Hematopoietic multipotent progenitor cell treated with erythropoietin and hydrocortisone succinate and interleukin-3 and kit ligand, for 8 days (in vitro differentiated cells): ENCODE data around the gene LMTK3.
"Not testable (repeated sequence)": the region's sequence is repeated elsewhere in the genome, so short reads cannot be mapped to it uniquely, and the experiment has no call there.

Source experiments
- DNase-seq: peaks from one replicate; pipeline ENCODE4 v3.0.0-alpha.2; 2015

LMTK3 gene

GRCh38 chr19:48507911-48508439, 3.7 kb downstream of the LMTK3 start:
- no peak for DNase-seq

- peak; percentile 77 for DNase-seq
These were observed 5.4 kb downstream of the LMTK3 start for GRCh38 chr19:48506138-48506733.

DNA sequence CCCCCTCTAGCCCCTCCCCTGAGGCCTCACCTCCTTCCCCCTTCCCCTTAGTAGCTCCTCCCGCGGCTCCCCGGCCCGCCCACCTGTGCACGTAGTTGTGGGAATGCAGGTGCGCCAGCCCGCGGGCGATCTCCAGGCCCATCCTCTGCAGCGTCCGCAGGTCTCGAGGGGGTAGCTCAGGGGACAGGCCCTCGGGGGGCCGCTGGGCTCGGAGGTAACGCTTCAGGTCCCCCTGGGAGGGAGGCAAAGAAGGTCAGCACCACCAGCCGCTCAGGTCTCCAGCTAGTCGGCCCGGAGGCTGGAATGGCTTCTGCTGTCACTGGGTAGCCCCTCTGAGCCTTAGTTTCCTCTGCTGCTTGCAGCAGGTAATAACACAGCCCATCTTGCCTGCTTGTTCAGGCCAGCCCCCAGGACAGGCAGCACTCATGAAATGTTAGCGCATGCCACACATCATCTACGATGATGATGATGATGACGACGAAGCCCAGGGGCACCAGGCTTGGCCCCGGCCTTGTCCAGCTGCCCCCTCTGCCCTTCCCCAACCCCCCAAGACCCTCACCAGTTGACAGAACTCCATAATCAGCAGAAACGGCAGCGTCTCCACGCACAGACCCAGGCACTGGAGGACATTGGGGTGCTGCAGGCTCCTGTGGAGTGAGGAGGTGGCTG, 9.2 kb downstream of the LMTK3 start:
- no peak for DNase-seq

DNA sequence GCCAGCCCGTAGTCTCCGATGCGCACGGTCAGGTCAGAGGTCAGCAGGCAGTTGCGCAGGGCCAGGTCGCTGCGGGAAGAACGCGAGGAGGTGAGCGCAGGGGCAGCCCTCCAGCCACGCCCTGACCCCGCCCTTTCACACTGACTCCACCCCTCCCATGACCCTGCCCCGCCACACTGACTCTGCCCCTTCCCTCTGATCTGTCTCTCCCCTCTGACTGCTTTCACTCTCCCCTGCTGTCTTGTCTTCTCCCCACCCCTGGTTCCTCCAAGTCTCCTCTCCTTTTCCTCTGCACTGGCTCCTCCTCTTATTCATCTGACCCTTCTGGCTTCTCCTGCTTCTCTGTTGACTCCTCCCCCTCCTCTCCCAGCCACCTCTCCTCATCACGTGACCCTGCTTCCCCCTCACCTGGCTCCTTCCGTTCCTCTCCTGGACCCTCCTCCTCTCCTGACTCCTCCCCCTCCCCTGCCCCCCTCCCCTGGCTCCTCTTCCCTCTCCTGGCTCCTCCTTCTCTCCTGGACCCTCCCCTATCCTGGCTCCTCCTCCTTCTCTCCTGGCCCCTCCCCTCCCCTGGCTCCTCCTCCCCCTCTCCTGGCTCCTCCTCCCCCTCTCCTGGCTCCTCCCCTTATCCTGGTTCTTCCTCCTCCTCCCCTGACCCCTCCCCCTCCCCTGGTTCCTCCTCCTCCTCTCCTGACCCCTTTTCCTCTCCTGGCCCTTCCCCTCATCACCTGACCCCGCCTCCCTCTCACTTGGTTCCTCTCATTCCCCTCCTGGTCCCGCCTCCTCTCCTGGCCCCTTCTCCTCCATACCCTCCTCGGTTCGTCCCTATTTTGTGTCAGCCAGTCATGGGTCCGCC, 9.9 kb downstream of the LMTK3 start:
- peak; percentile 65 for DNase-seq

DNA sequence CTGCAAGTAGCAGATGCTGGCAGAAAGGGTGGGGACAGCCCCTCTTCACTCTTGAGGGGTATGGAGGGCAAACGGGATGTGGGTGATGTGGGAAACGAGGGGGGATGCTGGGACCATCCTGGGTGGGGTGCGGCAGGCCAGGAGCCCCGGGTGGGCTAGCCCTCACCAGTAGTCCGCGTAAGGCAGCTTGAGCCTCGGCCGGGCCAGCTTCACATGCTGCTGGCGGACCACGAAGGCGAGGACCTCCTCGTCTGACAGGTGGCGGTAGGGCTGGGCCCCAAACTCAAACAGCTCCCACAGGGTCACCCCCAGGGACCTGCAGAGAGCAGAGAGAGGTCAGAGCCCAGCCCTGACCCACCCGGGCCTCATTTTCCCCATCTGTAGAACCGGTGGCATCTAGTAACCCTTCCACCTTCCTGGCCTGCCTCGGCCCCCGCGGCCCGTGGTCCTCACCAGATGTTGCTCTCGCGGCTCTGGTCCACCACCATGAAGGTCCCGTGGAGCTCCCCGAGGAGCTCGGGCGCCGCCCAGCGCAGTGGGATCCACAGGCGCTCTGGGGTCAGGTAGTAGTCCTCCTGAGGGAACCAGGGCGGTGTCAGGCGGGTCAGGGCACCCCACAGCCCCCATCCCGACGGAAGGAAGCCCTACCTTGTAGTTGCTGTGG, 10.7 kb downstream of the LMTK3 start:
- no peak for DNase-seq

GRCh38 chr19:48499316-48500090, 12.1 kb downstream of the LMTK3 start:
- no peak for DNase-seq

DNA sequence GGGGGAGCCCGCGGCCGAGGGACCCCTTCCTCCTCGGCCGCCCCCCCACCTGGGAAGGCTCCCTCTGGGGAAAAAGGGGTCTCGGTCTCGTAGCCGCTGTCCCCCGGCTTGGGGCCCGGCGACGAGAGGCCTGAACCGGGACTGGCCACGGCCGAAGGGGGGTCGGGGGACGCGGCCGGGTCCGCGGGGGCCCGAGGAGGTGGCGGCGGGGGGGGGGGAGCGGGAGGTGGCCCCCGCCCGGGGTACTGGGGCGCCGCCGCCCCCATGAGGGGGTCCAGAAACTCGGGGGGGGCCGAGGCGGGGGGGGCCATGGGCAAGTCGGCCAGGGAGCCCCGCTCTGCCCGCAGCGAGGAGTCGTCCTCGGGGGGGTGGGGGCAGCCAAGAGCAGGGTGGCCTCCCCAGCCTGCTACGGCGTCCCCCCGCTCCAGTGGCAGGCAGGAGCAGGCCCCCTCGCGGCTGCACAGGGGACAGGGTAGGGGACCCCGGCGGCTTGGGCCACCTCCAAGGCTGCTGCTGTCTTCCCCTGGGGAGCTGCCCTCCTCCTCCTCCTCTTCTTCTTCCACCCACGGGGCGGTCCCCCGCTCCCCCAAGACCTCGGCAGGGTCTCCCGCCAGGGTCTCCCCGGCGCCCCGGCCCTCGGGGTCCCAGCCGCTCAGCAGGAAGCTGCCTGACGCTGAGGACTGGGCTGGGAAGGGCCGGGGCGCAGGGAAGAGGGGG, 12.9 kb downstream of the LMTK3 start:
- no peak for DNase-seq

DNA sequence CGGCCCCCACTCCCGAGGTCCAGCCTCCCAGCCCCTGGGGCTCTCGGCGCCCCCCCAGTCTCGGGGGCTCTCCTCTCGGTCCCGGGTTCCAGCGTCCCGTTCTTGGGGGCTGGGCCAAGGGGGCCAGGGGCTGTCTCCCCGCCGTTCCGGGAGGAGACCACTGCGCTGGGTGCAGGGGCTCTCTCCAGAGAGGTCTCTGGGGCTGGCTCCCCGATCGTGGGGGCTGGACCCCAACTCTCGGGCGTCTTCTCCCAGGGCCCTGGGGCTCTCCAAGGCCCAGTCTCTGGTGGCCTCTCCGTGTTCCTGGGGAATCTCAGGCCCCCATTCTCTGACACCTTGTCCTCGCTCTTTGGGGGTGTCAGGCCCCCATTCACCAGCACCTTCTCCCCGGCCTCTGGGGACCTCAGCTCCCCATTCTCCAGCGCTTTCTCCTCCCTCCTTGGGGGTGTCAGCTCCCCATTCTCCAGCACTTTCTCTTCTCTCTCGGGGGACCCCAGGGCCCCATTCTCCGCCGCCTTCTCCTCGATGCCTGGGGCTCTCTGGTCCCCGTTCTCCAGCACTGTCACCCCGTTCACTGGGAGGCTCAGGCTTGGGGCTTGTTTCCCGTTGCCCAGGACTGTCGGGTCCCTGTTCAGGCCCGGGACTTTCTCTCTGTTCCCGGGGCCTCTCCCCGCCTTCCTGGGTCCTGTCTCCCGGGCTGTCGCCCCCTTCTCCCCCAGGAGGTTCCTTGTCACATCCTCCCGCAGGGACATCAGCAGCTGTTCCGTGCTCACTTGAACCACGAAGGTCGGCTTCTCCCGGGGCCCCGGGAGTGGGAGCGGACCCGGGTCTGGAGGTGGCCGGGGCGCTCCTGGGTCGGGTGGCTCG, 13.7 kb downstream of the LMTK3 start:
- DNase-seq = no peak

DNA sequence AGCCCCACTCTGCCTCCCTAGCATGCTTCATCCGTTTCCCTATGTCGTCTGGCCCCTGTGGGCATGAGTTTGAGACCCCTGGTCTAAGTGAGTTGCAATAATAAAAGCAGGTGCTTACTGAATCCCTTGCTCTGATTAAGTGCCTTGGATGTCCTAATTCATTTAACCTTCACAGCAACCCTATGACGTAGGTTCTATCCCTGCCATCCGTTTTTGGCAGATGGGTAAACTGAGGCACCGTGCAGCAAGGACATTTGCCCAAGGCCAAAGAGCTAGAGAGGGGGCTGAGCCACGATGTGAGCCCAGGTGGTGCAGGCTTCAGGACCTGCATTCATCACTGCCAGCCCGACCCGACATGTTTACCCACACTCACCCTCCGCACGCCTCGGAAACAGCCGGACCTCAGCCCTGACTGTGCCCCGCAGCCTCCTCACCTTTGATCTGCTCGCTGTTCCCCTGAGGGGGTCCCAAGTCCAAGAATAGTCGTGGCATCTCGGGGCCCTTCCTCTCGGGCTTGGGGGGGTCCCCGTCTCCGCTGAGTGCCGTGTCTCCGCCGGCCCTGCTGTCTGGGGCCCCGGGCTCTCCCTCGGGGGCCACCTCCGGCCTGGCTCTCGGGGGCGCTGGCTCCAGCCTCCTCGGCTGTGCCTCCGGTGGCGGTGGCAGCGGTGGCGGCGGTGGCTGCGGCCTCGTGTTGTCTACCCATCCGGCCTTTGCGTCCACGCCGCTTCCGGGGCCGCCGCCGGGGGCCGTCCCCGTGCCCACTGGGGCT, 14.5 kb downstream of the LMTK3 start:
- DNase-seq = no peak

DNA sequence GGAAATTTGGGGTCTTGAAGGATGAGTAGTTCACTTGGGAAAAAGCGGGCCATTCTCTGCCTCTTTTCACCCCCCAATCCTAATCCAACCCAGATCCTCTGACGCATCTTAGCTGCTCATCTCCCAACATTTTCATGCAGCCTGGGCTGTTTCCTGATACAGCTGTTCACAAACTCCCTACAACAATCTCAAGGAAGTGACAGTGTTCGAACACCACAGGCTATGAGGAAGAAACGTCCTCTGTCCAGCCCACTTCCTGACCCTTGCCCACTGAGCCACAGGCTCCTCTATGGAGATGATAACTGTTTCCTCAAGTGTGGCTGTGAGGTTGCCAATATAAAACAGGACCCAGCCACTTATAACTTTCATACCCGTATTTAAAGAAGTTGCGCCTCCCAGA, 16.2 kb downstream of the LMTK3 start:
- DNase-seq = peak; percentile 31

- no peak for DNase-seq
These were observed 17.8 kb downstream of the LMTK3 start for GRCh38 chr19:48493718-48494401.

DNA sequence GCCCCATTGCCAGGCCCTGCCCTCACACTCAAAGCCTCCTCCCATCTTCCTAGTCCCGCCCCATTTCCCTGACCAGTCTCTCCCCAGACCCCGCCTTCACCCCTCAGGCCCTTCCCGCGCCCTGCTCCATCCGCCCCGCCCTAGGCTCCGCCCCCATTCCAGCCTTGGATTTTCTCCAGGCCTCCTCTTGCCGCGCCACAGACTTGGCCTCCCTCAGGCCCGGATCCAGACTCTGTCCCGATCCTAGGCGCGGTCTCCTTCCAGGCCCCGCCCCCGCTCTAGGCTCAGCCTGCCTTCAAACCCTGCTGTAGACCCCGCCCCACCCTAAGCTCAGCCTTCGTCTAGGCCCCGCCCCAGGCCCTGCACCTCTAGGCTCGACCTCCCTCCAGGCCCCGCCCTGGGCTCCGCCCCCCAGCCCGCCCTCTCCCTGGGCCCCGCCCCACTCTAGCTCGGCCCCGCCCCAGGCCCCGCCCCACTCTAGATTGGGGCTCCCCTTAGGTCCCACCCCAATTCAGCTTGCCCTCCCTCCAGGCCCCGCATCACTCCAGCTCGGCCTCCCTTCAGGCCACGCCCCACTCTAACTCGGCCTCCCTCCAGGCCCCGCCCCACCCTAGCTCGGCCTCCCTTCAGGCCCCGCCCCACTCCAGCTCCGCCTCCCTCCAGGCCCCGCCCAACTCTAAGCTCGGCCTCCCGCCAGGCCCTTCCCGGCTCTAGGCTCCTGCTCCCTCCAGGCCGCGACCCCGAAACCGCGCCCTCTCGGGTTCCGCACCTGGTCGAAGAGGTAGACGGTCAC, 18.5 kb downstream of the LMTK3 start:
- DNase-seq = peak; percentile 96

DNA sequence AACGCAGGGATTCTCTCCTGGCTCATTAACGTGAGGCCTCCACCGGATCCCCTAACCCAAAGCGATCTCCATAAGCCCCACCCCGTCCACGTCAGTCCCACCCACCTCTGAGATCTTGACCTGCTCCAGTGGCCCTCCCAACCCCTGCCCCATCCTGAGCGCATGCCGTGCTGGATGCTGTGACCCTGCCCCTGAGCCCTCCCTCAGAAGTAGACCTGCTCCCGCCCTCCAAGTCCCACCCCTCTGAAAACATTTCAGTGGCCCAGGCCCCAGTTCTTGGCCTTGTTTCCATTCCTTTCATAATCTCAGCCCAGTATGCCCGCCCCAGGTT, 19.9 kb downstream of the LMTK3 start:
- DNase-seq = no peak

GRCh38 chr19:48490981-48491792, 20.4 kb downstream of the LMTK3 start:
- peak; percentile 29 for DNase-seq

DNA sequence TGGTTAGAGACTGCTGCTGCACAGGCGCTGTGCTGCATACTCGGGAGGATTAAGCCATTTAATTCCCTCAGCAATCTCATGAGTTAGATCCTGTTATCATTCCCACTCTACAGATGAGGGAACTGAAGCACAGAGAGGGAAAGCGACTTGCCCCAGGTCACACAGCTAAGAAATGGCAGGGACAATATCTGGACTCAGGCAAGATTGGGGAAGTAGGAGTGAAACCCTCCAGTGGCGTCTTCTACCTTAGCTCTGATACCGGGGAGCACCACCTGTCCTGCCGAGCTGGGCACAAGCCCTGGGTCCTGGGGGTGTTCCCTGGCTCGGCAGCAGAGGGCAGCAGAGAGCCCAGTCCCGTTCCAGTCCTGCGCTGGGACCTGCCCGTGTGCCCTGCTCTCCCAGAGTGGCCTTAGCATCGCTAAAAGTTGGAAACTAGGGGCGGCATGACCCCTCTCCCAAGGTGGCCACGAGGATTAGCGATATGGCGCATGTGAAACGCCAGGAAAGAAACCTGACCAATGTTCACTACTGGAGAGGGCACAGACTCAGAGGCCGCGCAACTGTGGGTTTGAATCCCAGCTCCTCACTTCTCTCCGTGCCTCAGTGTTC, 21.9 kb downstream of the LMTK3 start:
- DNase-seq = peak; percentile 72

- DNase-seq = not testable (repeated sequence)
These were observed 23.2 kb downstream of the LMTK3 start for GRCh38 chr19:48488478-48488877.

DNA sequence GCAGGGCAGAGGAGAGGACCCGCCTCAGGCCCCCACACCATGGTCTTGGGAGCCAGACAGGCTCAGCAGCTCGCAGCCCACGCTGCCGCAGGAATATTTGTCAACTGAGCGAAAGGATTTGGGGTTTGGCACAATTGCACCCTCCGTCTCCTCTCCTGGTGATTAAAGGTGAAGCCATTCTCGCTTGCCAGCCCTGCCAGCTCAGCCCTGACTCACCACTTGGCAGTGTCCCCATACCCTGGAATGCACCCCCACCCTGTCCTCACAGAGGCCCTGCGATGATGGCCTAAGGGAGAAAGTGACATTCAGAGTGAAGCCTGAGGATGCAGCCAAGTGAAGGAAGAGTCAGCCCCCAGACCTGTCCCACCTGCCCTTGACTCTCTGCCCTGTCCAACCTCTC, 23.7 kb downstream of the LMTK3 start:
- peak; percentile 48 for DNase-seq
